Upper lobe of left lung (tissue), 4 donors: Measurements from ENCODE around the gene GRHPR.

Experiments used
- EP300 ChIP-seq, 4 donors: sonication (generic); formaldehyde crosslinking; IDR thresholded peaks; one replicate each; pipeline ENCODE4 v1.5.1; 2017; ENCODE audit warnings: antibody characterized with exemption in 4 of 4, control low read depth in 2 of 4
- POLR2A ChIP-seq, 4 donors: fragments of 450-650 bp; IDR thresholded peaks; one replicate each; pipeline ENCODE4 v1.5.1; 2016 to 2017; ENCODE audit warnings: antibody characterized with exemption in 4 of 4, mild to moderate bottlenecking in 2 of 4
- TF ChIP-seq, protein P1 (sequence below), 6 experiments: fragments of 450-650 bp in 4 of 6; fragments of 200-600 bp in 2 of 6; sonication (generic) in 2 of 6; IDR thresholded peaks; one replicate each; pipeline ENCODE4 v1.5.1; 2016 to 2019; ENCODE audit warnings: antibody characterized with exemption in 6 of 6

DNA sequence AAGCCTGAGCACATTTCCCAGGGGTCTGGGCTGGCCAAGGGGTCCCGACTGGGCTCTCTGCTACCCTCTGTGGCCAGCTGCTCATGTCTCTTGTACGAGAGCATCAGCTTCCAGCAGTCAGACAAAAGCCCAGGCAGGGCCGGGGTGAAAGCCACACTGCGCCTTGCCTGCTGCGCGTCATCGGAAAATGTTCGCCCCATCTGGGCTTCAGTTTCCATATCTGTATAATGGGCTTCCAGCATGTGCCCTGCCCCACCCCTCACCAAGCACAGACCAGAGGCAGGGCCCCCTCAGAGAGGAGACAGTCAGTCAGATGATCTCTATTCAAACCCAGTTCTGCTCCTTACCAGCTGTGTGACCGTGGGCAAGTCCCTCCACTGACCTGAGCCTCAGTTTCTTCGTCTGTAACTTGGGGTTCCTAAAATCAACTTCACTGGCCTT is 8.0 kb upstream of the GRHPR start:
- TF ChIP-seq, protein P1, sequence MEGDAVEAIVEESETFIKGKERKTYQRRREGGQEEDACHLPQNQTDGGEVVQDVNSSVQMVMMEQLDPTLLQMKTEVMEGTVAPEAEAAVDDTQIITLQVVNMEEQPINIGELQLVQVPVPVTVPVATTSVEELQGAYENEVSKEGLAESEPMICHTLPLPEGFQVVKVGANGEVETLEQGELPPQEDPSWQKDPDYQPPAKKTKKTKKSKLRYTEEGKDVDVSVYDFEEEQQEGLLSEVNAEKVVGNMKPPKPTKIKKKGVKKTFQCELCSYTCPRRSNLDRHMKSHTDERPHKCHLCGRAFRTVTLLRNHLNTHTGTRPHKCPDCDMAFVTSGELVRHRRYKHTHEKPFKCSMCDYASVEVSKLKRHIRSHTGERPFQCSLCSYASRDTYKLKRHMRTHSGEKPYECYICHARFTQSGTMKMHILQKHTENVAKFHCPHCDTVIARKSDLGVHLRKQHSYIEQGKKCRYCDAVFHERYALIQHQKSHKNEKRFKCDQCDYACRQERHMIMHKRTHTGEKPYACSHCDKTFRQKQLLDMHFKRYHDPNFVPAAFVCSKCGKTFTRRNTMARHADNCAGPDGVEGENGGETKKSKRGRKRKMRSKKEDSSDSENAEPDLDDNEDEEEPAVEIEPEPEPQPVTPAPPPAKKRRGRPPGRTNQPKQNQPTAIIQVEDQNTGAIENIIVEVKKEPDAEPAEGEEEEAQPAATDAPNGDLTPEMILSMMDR (IDR thresholded peaks at IDR 0.05), result no peak
- TF ChIP-seq POLR2A (IDR thresholded peaks at IDR 0.05) (no peak), EP300 (IDR thresholded peaks at IDR 0.05) (no peak)
